Body of pancreas (tissue), 4 donors: Measurements from ENCODE around the gene TSHR. TPM values are rescaled to one million over a fixed set of nuclear protein-coding genes. Genes with fewer than 3 reads are reported as not detected.

Source experiments
- ATAC-seq: fragments of 150-250 bp; one replicate; pipeline ENCODE4 v1.9.1; 2016
- DNase-seq, 4 donors: peaks; one replicate each; pipeline ENCODE4 v3.0.0-alpha.2; 2019
- H3K27ac ChIP-seq, 4 donors: fragments of 200-600 bp; sonication (generic); 1 replicate in 3 of 4; 2 replicates in 1 of 4; pipeline versions ENCODE4 v1.5.1 to v1.6.1; 2016 to 2019; ENCODE audit warnings: mild to moderate bottlenecking in 1 of 4, mixed read lengths in 1 of 4, moderate library complexity in 1 of 4
- H3K27me3 ChIP-seq, 2 donors: fragments of 200-600 bp; sonication (generic); one replicate each; pipeline ENCODE4 v1.6.0; 2016; ENCODE audit warnings: mild to moderate bottlenecking in 1 of 2
- H3K36me3 ChIP-seq, 2 donors: fragments of 200-600 bp; sonication (generic); replicated peaks in 1 of 2; 2 replicates each; pipeline ENCODE4 v1.5.1; 2016; ENCODE audit warnings: low read depth in 2 of 2; ENCODE audit not compliant: insufficient read depth in 1 of 2
- H3K4me1 ChIP-seq: fragments of 200-600 bp; sonication (generic); one replicate; pipeline ENCODE4 v1.6.0; 2016
- H3K4me3 ChIP-seq, 2 donors: fragments of 200-600 bp; sonication (generic); 1 replicate in 1 of 2; 2 replicates in 1 of 2; pipeline ENCODE4 v1.5.1; 2016 to 2019
- H3K9me3 ChIP-seq, 3 donors: fragments of 200-600 bp; sonication (generic); 1 replicate in 2 of 3; 2 replicates in 1 of 3; pipeline ENCODE4 v1.5.1; 2016
- CTCF ChIP-seq, 7 experiments: fragments of 450-650 bp in 4 of 7; fragments of 200-600 bp in 3 of 7; sonication (generic) in 3 of 7; IDR thresholded peaks; one replicate each; pipeline ENCODE4 v1.5.1; 2016 to 2019; ENCODE audit warnings: antibody characterized with exemption in 7 of 7
- POLR2A ChIP-seq, 3 donors: fragments of 450-650 bp; IDR thresholded peaks; one replicate each; pipeline ENCODE4 v1.6.1; 2016; ENCODE audit warnings: antibody characterized with exemption in 3 of 3, mild to moderate bottlenecking in 2 of 3
- WGBS, 2 donors: methylation state at CpG; one replicate each; pipeline ENCODE4 v1.1.5; 2017; 5-methylcytosine and 5-hydroxymethylcytosine counted together
- intact Hi-C: fragments of 100-400 bp; cut with DNase I; formaldehyde crosslinking; loops from one replicate; pipeline ENCODE4 v1.15.1; 2023
- total RNA-seq, 2 donors: library from RNA; depleted of rRNA; stranded (reverse); fragments of >200 nt; gene quantifications; one replicate each; pipeline ENCODE4 v1.1.0, GENCODE V29; 2016

Gene TSHR
- total RNA-seq, 2 donors from 2014 or later, result not detected

DNA sequence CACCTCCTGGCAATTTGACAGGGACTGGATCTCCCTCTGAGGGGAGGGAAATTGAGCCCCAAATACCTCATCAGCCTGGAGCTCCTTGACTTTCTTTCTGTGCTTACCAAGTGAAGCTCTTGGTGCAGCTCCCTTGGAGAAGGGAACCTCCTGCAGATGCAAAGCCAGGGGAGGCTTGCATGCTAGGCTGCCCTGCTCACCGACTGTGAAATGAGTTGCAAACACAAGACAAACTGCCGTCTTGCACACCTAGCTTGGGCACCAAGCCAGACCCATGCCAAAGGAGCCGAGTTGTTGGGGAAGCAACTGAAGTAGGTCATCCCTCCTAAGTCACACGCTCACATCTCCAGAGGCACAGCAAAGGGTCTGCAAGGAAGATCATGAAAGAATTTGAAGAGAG, 170.1 kb downstream of the TSHR start:
- TF ChIP-seq CTCF (IDR thresholded peaks at IDR 0.05) (no peak), POLR2A (IDR thresholded peaks at IDR 0.05) (no peak)
- WGBS, 2 donors, result 84 to 87% methylated on average over 4 of the region's 4 CpGs
- no peak overlapping the region for H3K4me3 ChIP-seq
- H3K27me3 ChIP-seq, result no peaks in the 10 kb centered on the region
- ATAC-seq (no peak), DNase-seq (no peak)
- H3K36me3 ChIP-seq, result no peaks in the 10 kb centered on the region
- H3K9me3 ChIP-seq, result no peaks in the 10 kb centered on the region
- no peaks in the 10 kb centered on the region for H3K4me1 ChIP-seq
- intact Hi-C loops, result no loop called here
- H3K27ac ChIP-seq, result no peak overlapping the region

DNA sequence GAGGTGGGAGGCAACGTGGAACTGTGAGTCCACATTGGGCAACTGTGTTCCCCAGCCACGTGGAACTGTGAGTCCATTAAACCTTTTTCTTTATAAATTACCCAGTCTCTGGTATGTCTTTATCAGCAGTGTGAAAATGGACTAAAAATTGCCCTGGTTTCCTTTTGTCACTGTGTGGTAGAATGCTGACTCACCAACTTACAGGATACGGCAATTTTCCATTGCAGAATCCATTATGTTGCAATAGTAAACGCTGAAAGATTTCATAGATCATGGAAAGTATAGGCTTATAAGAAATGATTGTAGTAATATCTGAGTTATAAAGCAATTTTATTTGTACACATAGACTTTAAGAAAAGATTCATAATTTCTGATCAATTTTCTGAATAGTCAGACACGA, 172.4 kb downstream of the TSHR start:
- DNase-seq (no peak), ATAC-seq (no peak)
- Histone ChIP-seq H3K27ac (no peak overlapping the region), H3K27me3 (no peaks in the 10 kb centered on the region), H3K36me3 (no peaks in the 10 kb centered on the region), H3K4me1 (no peaks in the 10 kb centered on the region), H3K9me3 (no peaks in the 10 kb centered on the region), H3K4me3 (no peak overlapping the region)
- intact Hi-C loops, result no loop called here
- no peak for TF ChIP-seq CTCF (IDR thresholded peaks at IDR 0.05)
- WGBS, 2 donors, result 52 to 57% methylated on average over 5 of the region's 5 CpGs

DNA sequence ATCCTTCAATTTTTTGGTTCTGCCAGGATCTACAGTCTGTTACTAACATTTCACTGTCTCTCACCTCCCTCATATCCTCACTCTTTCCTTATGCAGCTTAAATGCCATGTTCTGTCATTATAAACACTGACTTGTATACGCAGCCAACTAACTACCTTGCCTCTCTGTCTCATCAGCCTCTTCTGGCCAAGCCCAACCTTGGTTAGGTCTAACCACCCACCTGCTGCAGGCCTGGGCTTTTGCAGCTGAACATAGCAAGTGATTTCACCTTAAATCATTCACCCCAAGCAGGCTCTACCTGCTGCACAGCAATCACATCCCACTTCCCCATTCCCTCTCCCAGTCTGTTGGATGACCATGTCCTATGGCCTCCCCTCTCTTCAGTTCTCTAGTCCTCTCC, 173.8 kb downstream of the TSHR start:
- DNase-seq (no peak), ATAC-seq (no peak)
- Histone ChIP-seq H3K9me3 (no peaks in the 10 kb centered on the region), H3K4me3 (no peak overlapping the region), H3K36me3 (no peaks in the 10 kb centered on the region), H3K4me1 (no peaks in the 10 kb centered on the region), H3K27me3 (no peaks in the 10 kb centered on the region), H3K27ac (no peak overlapping the region)
- intact Hi-C loops, result no loop called here
- TF ChIP-seq CTCF (IDR thresholded peaks at IDR 0.05) (no peak), POLR2A (IDR thresholded peaks at IDR 0.05) (no peak)
- 80 to 94% methylated on average over 1 of the region's 1 CpG for WGBS, 2 donors

DNA sequence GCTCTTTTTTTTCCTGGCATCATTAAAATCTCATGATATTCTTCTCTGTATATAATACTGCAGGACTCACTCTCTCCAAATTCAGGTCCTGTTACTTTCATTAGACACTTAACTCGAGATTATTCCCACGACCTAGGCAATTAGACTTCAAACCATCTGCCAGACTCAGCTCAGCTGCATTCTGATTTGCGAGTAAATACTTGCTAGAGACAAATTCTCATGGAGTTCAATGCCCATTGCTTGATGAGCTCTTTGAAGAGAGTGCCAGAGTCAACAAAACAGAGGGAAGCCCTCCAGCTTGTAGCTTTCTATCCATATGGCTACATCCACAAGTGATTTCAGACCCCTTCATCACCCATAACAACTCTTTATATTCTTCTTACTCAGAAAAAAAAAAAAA, 177.0 kb downstream of the TSHR start:
- Histone ChIP-seq H3K4me1 (no peaks in the 10 kb centered on the region), H3K27me3 (no peaks in the 10 kb centered on the region), H3K27ac (no peak overlapping the region), H3K9me3 (no peaks in the 10 kb centered on the region), H3K4me3 (no peak overlapping the region), H3K36me3 (no peaks in the 10 kb centered on the region)
- intact Hi-C loops, result no loop called here
- DNase-seq (no peak), ATAC-seq (no peak)
- TF ChIP-seq POLR2A (IDR thresholded peaks at IDR 0.05) (no peak), CTCF (IDR thresholded peaks at IDR 0.05) (no peak)
- 32 to 35% methylated on average over 3 of the region's 3 CpGs for WGBS, 2 donors

DNA sequence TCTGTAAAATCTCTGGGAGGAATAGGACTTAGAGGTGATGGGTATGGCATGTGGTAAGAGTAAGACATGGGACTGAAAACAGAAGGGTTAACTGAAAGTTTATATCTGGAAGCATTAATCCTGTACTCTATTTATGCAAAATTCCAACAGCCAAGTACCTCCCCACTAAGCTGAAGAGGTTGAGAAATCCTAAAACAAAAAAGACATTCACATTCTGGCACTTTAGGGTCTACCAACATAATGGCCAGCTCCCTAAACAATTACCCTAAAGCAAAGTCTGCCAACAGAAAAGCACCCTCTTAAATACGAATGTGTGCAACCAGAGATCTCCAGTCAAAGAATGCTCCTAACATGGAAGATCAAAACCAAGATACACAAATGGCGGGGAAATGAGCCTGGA, 178.0 kb downstream of the TSHR start:
- 83 to 87% methylated on average over 2 of the region's 2 CpGs for WGBS, 2 donors
- no peaks in the 10 kb centered on the region for H3K9me3 ChIP-seq
- H3K36me3 ChIP-seq, result no peaks in the 10 kb centered on the region
- no peak overlapping the region for H3K27ac ChIP-seq
- DNase-seq (no peak), ATAC-seq (no peak)
- H3K27me3 ChIP-seq, result no peaks in the 10 kb centered on the region
- H3K4me1 ChIP-seq, result no peaks in the 10 kb centered on the region
- no peak for TF ChIP-seq POLR2A (IDR thresholded peaks at IDR 0.05)
- no peak for TF ChIP-seq CTCF (IDR thresholded peaks at IDR 0.05)
- no peak overlapping the region for H3K4me3 ChIP-seq
- intact Hi-C loops, result no loop called here
